CD4-positive, alpha-beta T cell treated with Interleukin-12 subunit alpha and Interleukin-12 subunit beta, for 1 hour (primary cell): ENCODE measurements around the gene PRDM10.

ENCODE experiments used
- DNase-seq: peaks from one replicate; pipeline ENCODE4 v3.0.0-alpha.2; 2020

The PRDM10 gene

GRCh38 chr11:129938764-129939163 lies 63.9 kb downstream of the PRDM10 start:
- no peak for DNase-seq

DNA sequence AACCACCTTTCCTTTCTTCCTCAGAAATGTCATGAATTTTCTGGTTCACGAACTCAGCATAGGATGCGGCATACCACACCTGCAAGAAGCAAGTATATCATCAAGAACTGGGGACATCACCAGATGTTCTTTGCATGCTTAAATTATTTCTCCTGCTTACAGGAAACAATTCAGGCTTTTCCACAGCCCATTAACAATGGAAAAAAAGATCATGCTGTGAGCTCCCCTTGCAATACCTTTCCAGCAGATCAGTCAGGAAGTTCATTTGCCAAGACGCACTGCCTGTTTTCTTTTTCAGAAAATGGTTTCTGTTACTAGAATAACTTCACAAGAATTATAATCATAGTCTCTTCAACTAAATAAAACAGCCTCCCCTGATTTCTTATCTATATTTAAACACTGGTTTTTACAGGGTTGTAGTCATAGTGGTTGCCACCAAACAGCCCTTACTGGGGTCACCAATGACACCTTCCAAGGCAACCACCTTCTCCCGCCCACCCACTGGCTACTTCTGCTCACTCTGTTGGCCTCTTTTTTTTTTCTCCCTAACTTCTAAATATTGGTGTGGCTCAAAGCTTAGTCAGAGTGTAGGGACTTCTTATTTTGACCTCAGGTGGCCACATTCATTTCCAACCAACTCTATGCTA lies 64.9 kb downstream of the PRDM10 start:
- DNase-seq: no peak

GRCh38 chr11:129935723-129936122 lies 66.9 kb downstream of the PRDM10 start:
- no peak for DNase-seq

DNA sequence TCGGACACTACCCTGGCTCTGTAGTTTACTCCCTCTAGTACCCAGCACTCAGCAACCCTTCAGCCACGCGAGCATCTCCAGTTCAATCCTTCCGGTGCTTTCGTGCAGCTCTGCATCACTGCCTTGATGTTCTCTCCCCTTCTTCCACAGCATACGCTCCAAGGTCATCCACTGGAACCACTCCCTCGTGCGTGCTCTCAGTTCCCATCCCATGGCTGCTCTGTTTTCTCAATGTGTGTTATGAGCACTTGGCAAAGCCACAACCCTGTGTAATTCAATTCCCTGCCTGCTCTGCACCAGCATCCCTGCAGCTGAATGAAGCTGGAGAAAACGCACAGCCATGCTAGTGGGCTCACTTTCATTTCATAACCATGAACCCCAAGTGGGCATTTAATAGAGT lies 68.7 kb downstream of the PRDM10 start:
- DNase-seq: no peak

- DNase-seq: no peak
Observed at GRCh38 chr11:129933262-129933661, 69.4 kb downstream of the PRDM10 start.

GRCh38 chr11:129932381-129933067 lies 70.1 kb downstream of the PRDM10 start:
- no peak for DNase-seq

DNA sequence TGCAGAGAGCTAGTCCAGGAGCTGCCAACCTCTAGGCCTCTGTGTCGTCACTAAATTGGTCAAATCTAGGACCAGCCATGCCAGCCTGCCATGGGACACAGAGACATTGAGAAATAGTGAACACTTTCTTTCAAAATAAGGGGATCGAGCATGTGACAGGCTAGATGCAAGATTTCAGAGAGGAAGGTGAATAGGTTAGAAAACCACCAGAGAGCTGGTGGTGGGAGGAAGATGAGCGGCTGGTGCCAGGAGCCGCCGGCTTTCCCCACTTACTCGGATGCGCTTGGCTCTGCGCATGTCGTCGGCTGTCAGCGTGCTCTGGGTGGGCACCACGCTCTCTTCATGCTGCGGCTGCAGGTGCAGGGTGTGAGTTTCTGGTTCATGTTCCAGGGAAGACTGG lies 71.9 kb downstream of the PRDM10 start:
- no peak for DNase-seq

- DNase-seq: no peak
Observed at GRCh38 chr11:129930296-129930695, 72.3 kb downstream of the PRDM10 start.

- DNase-seq: no peak
Observed at GRCh38 chr11:129929721-129930120, 72.9 kb downstream of the PRDM10 start.

- DNase-seq: no peak
Observed at GRCh38 chr11:129928923-129929692, 73.5 kb downstream of the PRDM10 start.

GRCh38 chr11:129922674-129923073 lies 80.0 kb downstream of the PRDM10 start:
- DNase-seq: no peak

DNA sequence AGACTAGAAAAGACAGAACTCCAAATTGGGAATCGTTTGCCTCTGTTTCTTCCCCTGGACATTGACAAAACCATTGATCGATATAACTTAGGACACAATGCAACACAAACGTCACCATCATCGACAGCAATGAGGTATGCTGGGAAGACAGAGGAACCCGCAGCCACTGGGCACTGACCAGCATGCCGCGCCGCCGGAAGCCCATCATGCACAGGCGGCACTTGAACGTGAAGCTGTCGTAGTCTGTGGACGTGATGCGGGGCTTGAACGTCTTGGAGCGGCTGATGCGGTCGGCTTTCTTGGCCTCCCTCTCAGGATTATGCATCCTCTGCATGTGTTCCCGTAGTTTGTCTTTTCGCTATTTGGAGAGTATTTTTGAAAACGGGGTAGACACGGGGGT lies 84.3 kb downstream of the PRDM10 start:
- DNase-seq: no peak

DNA sequence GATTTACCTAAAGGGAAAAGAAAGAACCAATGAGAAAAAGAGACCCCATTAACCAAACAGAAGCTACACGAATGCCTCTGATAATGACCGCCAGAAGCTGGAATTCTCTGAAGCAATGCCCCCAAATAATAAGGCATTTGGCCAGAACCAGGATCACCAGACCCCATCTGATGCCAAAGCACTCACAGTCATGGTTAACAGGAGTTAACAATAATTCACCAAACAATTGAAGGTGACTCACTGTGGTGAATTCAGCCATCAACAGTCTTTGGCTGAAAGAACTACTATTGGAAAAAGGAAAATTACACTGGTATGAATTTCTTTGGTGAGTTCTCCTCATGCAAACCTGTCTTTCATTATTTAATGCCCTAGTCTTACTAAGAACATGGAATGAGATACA lies 85.4 kb downstream of the PRDM10 start:
- no peak for DNase-seq

DNA sequence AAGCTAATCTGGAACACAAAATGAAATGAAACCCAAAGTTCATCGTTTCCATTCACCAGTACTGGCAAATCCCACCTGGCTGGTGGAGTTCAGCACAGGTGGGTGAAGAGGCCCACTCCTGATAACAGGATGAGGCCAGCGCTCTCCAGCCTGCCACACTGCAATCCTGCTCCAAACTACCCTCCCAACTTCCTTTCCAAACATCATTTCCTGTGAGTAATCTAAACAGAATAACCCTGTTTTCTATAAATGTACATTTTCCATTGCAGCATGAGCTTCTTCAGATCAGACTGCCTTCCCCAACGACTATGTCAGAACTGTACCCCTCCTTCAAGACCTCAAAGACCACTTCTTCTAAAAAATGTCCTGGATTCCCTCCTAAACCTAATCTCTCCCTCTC lies 91.3 kb downstream of the PRDM10 start:
- DNase-seq: no peak

- no peak for DNase-seq
Observed at GRCh38 chr11:129910360-129910759, 92.3 kb downstream of the PRDM10 start.

DNA sequence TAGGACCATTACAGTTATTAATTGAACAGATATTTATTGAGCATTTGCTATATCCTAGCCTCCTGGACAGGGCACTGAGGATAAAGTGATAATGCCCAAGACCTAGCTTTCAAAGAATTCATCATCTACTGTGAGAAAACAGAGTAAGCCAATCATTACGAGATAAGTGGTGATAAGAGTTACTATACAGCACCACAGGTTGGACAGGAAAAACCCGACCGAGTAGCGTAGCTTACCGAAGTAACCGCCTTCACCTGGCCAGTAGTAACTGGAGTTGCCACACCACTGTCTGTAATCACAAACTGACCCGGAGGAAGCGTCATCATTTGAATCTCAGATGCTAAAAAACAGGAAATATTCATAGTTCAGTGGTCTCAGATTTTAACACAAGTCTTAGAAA lies 97.2 kb downstream of the PRDM10 start:
- no peak for DNase-seq

DNA sequence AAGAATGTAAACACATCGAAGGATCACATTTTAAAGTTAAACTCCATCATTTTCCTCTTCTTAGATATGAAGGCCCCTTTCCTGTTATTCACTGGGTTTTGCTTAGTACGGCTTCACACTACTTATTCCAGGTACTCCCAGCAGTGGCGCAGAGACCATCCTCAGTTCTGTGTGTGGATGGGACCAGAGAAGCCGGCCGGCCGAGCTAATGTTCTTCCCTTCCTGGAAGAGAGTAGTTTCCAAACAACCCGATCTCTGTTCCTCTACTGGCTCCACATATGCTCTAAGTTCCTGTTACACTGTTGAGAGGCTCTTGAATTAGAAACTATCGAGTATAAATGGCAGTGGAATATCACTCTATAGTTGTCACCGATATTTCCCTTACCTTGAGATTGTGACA lies 106.6 kb downstream of the PRDM10 start:
- DNase-seq: no peak

- DNase-seq: peak; percentile 89
Observed at GRCh38 chr11:129895126-129896041, 107.3 kb downstream of the PRDM10 start, which contains the start of gene NFRKB. Gene NFRKB, minus strand, starts transcription at chr11:129895578. Its CDS starts 2,729 bp downstream, at chr11:129892849.

DNA sequence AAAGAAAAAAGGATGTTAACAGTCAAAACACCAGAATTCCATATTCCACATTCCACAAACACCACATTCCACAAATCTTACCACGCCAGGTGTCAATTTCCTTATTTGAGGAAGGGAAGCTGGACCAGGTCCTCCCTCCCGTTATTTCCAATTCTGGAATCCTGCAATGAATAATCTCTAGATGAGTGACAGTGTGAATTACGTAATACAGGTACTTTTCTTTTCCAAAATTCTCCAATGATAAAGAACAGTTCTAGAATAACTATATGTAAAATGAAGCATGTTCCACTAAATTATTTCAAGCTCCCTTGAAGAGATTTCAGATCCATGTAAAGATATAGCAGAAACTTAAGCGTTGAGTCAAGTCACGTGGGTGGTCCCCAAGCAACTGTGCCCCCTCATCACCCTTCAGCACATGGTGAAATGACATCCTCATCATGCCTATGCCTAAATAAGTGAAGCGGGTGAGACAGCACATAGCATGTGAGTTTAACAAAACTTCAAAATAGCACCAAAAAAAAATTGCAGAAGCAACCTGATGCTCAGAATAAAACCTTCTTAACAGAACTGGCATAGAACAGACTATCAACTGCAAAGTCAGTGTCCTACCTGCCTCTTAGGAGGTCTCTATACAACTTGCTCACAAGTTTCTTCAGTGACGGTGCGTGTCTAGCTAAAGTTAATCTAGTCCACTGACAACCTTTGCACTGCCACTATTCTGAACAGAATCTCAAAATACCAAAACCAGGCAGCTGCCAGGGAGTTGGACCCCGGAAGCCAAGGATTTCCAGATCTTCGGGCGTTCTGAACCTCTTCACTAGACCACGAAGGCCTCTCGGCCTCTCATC lies 108.1 kb downstream of the PRDM10 start:
- no peak for DNase-seq

DNA sequence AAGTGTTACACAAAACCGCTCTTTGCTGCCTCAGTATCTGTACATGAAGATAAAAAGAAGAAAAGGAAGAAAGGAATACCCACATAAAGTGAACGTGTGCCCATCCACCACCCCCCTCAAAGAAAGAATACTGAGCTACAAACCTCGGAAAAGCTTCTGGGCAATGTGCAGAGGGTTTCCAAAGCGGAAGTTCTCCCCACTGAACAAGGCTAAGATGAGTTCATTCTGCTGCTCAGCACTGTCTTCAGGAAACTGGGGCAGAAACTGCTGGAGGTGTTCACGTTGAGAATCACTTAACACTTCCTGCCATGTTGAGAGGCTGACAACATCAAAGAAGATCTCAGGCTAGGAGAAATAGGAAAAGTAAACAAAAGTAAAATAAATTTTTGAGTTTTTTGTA lies 114.2 kb downstream of the PRDM10 start:
- peak; percentile 33 for DNase-seq

DNA sequence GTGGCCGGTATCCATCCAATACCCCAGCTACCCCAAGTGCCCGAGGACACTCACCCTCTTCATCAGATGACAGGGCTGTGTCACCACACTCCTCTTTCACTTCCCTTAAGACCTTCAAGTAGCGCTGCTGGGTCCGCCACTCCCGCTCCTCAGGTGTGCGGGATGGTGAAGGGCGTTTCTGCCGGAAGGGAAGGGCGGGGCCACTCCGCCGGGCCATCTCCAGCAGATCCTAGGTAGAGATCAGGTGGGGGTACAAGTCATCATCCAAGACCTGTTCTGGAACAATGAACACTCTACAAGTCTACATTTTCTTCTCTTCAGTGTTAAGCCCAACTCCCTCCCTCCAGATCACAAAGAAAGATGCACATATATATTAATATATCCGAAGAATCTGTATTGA lies 117.3 kb downstream of the PRDM10 start:
- DNase-seq: no peak

- no peak for DNase-seq
Observed at GRCh38 chr11:129884581-129884980, 118.1 kb downstream of the PRDM10 start.
